Natural killer cell treated with Interleukin-12 subunit alpha and Interleukin-12 subunit beta and Interleukin-15 and Interleukin-18, amount 100 ng/mL, for 72 hours (primary cell): ENCODE measurements around the gene FAM72A. TPM values are rescaled to one million over a fixed set of nuclear protein-coding genes. Genes with fewer than 3 reads are reported as not detected.
"Not testable (repeated sequence)": the region's sequence is repeated elsewhere in the genome, so short reads cannot be mapped to it uniquely, and the experiment has no call there.

Source experiments
- ATAC-seq, 2 donors: fragments of 150-1000 bp; cut with Tn5 transposase in 1 of 2; sonication (Bioruptor Pico), chemical (Tn5 transposase) in 1 of 2; 2 replicates each; pipeline ENCODE4 v1.10.0; 2021
- DNase-seq: peaks from one replicate; pipeline ENCODE4 v3.0.0; 2022; ENCODE audit warnings: low spot score
- H3K27ac Mint-ChIP-seq, 2 donors: 1 replicate in 1 of 2; 2 replicates in 1 of 2; pipeline ENCODE4 v1.8.0; 2022; ENCODE audit warnings: mixed read lengths in 2 of 2, mild to moderate bottlenecking in 1 of 2, moderate library complexity in 1 of 2
- H3K27me3 Mint-ChIP-seq, 2 donors: 1 replicate in 1 of 2; 2 replicates in 1 of 2; pipeline ENCODE4 v1.8.0; 2022; ENCODE audit warnings: mixed read lengths in 2 of 2
- H3K36me3 Mint-ChIP-seq: one replicate; pipeline ENCODE4 v1.8.0; 2022; ENCODE audit warnings: mixed read lengths
- H3K4me1 Mint-ChIP-seq, 2 donors: 1 replicate in 1 of 2; 2 replicates in 1 of 2; pipeline ENCODE4 v1.8.0; 2022; ENCODE audit warnings: low read depth in 2 of 2, mixed read lengths in 2 of 2, mild to moderate bottlenecking in 1 of 2
- H3K4me3 Mint-ChIP-seq: one replicate; pipeline ENCODE4 v1.8.0; 2022; ENCODE audit warnings: mixed read lengths
- H3K9me3 Mint-ChIP-seq: 2 replicates; pipeline ENCODE4 v1.8.0; 2022; ENCODE audit warnings: mixed read lengths
- total RNA-seq, 2 donors: library from RNA; stranded (reverse); gene quantifications; one replicate each; pipeline ENCODE4 v1.2.3, GENCODE V29; 2022

FAM72A gene
- total RNA-seq, 2 donors from 2014 or later = 21.0 to 33.9 TPM

- H3K27ac Mint-ChIP-seq, H3K4me1 Mint-ChIP-seq, DNase-seq, H3K9me3 Mint-ChIP-seq, H3K27me3 Mint-ChIP-seq, H3K36me3 Mint-ChIP-seq, H3K4me3 Mint-ChIP-seq: not testable (repeated sequence)
- ATAC-seq = peak in 1 of 2 donors; percentile 20
Measured at GRCh38 chr1:206224190-206224776, 21.6 kb upstream of the FAM72A start.

GRCh38 chr1:206221585-206221984 is 18.9 kb upstream of the FAM72A start:
- not testable (repeated sequence) for H3K4me1 Mint-ChIP-seq, ATAC-seq, H3K4me3 Mint-ChIP-seq, H3K27me3 Mint-ChIP-seq, H3K36me3 Mint-ChIP-seq, H3K9me3 Mint-ChIP-seq, DNase-seq, H3K27ac Mint-ChIP-seq

DNA sequence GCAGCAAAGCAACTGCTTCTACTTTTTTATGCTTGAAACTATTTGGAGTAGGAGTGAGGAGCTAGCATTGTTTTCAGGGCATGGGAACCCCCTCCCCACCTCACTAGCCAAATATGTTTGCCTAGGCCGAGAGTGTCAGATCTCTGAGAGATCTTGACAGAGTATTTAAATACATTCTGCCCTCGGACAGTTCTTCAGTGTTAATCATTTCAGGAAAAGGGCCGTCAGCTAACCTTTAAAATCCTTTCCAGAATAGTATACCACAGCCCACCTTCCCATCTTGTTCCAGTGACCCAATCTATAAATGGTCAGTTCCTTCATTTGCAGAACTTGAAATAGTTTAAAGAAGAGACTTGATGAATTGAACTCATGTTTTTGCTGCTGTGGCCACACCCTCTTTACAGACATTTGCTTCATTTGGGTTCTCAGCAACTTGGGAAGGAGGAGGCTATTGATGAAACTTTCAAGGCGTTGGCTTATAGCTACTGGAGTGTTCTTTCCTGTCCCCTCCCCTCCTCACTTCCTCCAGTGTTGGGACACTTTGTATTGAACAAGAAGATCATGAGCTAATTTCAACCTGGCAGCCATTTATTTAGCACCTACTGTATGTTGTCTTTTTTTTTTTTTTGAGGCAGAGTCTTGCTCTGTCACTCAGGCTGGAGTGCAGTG is 17.8 kb upstream of the FAM72A start:
- H3K36me3 Mint-ChIP-seq, H3K4me1 Mint-ChIP-seq, H3K27ac Mint-ChIP-seq, H3K4me3 Mint-ChIP-seq, ATAC-seq, DNase-seq, H3K27me3 Mint-ChIP-seq, H3K9me3 Mint-ChIP-seq: not testable (repeated sequence)

- not testable (repeated sequence) for ATAC-seq, H3K36me3 Mint-ChIP-seq, DNase-seq, H3K4me3 Mint-ChIP-seq, H3K9me3 Mint-ChIP-seq, H3K27me3 Mint-ChIP-seq, H3K27ac Mint-ChIP-seq, H3K4me1 Mint-ChIP-seq
Measured at GRCh38 chr1:206219514-206220331, 17.1 kb upstream of the FAM72A start.

GRCh38 chr1:206218765-206219164 is 16.1 kb upstream of the FAM72A start:
- H3K27ac Mint-ChIP-seq, H3K27me3 Mint-ChIP-seq, ATAC-seq, DNase-seq, H3K4me1 Mint-ChIP-seq, H3K4me3 Mint-ChIP-seq, H3K36me3 Mint-ChIP-seq, H3K9me3 Mint-ChIP-seq: not testable (repeated sequence)

- H3K9me3 Mint-ChIP-seq, H3K36me3 Mint-ChIP-seq, DNase-seq, H3K4me3 Mint-ChIP-seq, H3K4me1 Mint-ChIP-seq, ATAC-seq, H3K27ac Mint-ChIP-seq, H3K27me3 Mint-ChIP-seq: not testable (repeated sequence)
Measured at GRCh38 chr1:206218285-206218684, 15.6 kb upstream of the FAM72A start.

GRCh38 chr1:206215600-206216392 is 13.2 kb upstream of the FAM72A start:
- ATAC-seq, H3K4me1 Mint-ChIP-seq, DNase-seq, H3K36me3 Mint-ChIP-seq, H3K4me3 Mint-ChIP-seq, H3K9me3 Mint-ChIP-seq, H3K27me3 Mint-ChIP-seq, H3K27ac Mint-ChIP-seq: not testable (repeated sequence)

GRCh38 chr1:206210802-206211201 is 8.2 kb upstream of the FAM72A start:
- not testable (repeated sequence) for H3K4me1 Mint-ChIP-seq, H3K9me3 Mint-ChIP-seq, DNase-seq, ATAC-seq, H3K27ac Mint-ChIP-seq, H3K4me3 Mint-ChIP-seq, H3K36me3 Mint-ChIP-seq, H3K27me3 Mint-ChIP-seq

GRCh38 chr1:206205569-206205968 is 2.9 kb upstream of the FAM72A start:
- H3K4me1 Mint-ChIP-seq, H3K9me3 Mint-ChIP-seq, DNase-seq, ATAC-seq, H3K27me3 Mint-ChIP-seq, H3K27ac Mint-ChIP-seq, H3K4me3 Mint-ChIP-seq, H3K36me3 Mint-ChIP-seq: not testable (repeated sequence)

DNA sequence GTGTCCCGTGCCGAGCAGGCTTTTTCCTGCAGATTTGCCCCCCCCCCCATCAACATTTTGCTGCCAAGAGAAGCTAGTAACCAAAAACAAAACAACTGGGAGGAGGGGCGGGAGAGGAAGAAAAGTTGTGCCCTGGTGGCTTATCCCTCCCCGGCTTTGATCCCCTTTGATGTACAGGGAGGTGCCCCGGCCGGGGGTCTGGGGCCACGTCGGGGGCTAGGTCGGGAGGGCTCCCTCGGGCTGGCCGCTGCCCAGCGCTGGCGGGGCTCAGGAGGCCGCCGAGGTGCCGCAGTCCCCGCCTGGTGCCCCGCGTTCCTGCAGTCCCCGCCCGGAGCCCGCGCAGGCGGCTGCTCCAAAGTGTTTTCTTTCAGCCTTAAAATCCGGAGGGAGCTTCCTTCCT is 2.2 kb upstream of the FAM72A start:
- not testable (repeated sequence) for DNase-seq, H3K27ac Mint-ChIP-seq, H3K9me3 Mint-ChIP-seq, H3K27me3 Mint-ChIP-seq, H3K4me1 Mint-ChIP-seq, H3K36me3 Mint-ChIP-seq, ATAC-seq
- H3K4me3 Mint-ChIP-seq = peak overlapping the region; percentile 77

GRCh38 chr1:206204159-206204511 is 1.5 kb upstream of the FAM72A start:
- not testable (repeated sequence) for H3K27me3 Mint-ChIP-seq, H3K4me1 Mint-ChIP-seq, DNase-seq, H3K27ac Mint-ChIP-seq, ATAC-seq, H3K36me3 Mint-ChIP-seq, H3K9me3 Mint-ChIP-seq
- H3K4me3 Mint-ChIP-seq = peak overlapping the region; percentile 58

DNA sequence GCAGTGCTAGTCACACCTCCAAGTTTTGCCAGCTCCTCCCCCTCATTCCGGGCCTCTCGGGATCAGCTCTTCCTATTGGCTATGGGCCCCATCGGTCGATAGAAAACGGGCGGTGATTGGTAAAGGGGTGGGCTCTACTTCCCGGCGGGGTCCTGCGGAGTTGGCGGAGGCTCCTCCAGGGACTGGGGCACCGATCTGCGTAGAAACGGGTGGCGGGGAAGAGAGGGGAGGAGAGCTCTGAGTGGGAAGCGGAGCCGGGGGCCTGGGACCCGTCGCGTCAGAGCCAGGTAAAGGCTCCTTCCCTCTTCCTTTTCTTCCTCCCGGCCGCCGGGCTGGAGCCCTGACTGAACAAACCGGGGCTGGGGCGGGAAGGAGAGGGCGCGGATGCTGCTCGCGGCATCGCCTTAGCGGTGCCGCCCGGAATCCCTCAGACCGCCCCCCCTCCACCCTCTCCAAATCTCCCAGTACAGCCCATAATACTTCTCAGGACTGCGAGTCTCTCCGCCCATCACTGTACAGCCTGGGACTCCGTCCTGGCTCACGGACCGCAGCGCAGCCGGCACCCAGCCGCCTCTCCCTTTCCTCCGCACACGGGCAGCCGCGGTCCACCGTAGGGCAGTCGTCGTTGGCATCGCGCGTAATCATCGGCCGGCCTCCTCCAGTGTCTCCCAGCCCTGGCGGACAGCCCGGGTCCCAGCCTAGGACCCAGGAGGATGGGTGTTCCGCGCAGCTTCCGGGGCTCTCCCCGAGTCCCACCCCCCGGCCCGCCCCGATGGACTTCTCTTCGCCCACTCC is 922 bp upstream of the FAM72A start, which contains the start of gene SRGAP2:
SRGAP2 (plus strand) TSS at position 178 of the 795 bp plus-strand sequence. CDS start 2,430 bp downstream, outside the sequence.
- not testable (repeated sequence) for H3K27me3 Mint-ChIP-seq, H3K4me1 Mint-ChIP-seq, H3K36me3 Mint-ChIP-seq, H3K9me3 Mint-ChIP-seq
- peak; percentile 72 for DNase-seq
- Mint-ChIP-seq H3K27ac (peak within 1 kb of the TSS in 1 of 2 donors; percentile 75), H3K4me3 (peak within 1 kb of the TSS; percentile 73)
- peak; percentile 25 to 52 for ATAC-seq

DNA sequence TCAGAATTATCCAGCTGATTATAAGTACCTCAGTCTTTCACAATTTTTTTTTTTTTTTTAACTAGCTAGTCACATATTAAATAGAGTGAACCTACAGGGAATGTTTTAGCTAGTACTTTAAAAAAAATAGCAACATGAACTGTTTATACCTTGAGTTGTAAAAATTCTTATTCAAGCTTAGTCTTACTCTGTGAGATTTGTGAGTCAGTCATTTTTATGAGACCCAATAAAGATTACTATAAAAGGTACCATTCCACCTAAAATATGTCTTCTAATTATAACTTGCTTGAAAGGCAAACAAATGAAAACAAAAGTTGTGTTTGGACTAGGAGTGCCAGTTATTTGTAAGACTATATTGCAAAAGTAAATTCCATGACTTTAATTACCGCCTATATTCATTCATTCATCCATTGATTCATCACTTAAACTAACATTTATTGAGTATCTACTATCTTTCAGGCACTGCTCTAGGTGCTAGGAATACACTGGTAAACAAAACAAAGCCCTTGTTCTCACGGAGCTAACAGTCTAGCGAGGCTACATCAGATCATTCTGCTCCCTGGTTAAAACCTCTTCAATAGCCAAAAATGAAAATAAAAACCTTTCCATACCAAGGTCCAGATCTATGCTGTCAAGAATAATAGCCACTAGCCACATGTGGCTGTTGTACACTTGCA is 5.8 kb downstream of the FAM72A start:
- not testable (repeated sequence) for H3K36me3 Mint-ChIP-seq, H3K27me3 Mint-ChIP-seq, H3K27ac Mint-ChIP-seq, DNase-seq, H3K4me1 Mint-ChIP-seq, H3K4me3 Mint-ChIP-seq, ATAC-seq, H3K9me3 Mint-ChIP-seq
